Measurements from ENCODE around the gene RTL1. TPM values are rescaled to one million over a fixed set of nuclear protein-coding genes. Genes with fewer than 3 reads are reported as not detected.

RTL1 gene
- total RNA-seq (not detected in 2 replicates), polyA plus RNA-seq (not detected in 2 replicates), polyA minus RNA-seq (ENCODE audit: low replicate concordance) (not detected in 2 replicates)
- 0.02 and 0.08 TPM in 2 replicates for polyA plus RNA-seq (2012)

DNA sequence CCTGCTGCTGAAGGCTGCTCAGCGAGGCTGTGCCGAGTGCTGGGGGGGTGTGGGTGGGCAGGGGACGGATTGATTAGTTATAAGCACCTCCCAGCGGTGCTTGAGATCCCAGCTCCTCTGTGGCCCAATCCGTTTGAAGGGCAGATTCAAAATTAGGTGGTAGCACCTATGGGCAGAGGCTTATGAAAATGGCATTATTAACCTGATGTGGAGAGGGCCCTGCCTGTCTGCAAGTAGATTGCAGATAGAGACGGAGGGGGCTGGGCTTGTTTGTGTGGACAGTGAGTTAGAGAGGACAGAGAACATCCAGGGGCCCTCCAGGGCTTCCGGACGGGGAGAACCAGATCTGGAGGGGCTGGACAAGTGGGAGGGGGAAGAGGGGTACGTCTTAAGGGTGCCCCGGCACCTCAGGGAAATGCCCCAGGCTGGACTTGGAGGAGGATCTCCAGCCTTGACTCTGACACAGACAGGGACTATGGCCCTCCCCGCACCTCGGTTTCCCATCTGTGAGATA lies at the start of gene RTL1:
RTL1 (minus strand) TSS at position 51 of the 514 bp plus-strand sequence. CDS start 18,934 bp downstream, outside the sequence.
- Histone ChIP-seq H4K20me1 (ENCODE audit: control insufficient read depth, extremely low read depth, insufficient read depth, low read length) (no peaks in the 10 kb centered on the region), H3K4me2 (ENCODE audit: extremely low read depth, insufficient read depth, low read length) (no peak within 1 kb of the TSS), H3K9me3 (ENCODE audit: control insufficient read depth, insufficient read depth, low read depth, low read length) (no peaks in the 10 kb centered on the region), H3K4me3 (replicated peaks in 1 of 4; ENCODE audit: control extremely low read depth in 1 of 4, insufficient read depth in 1 of 4, low read depth in 3 of 4, low read length in 4 of 4) (no peak within 1 kb of the TSS), H3K27me3 (ENCODE audit: control insufficient read depth, insufficient read depth, low read length) (peaks cover 2% of the 10 kb centered on the region), H3K4me1 (ENCODE audit: control insufficient read depth, extremely low read depth, insufficient read depth, low read length) (peaks cover 2% of the 10 kb centered on the region), H3K79me2 (ENCODE audit: control insufficient read depth, insufficient read depth, low read length) (no peaks in the 10 kb centered on the region), H2AFZ (ENCODE audit: low read length) (no peak within 1 kb of the TSS), H3K27ac (ENCODE audit: insufficient read depth, low read length) (no peak within 1 kb of the TSS), H3K9ac (ENCODE audit: insufficient read depth, low read length) (no peak within 1 kb of the TSS), H3K36me3 (ENCODE audit: control insufficient read depth, insufficient read depth, low read length) (peaks cover 12% of the 10 kb centered on the region)
- DNase-seq (ENCODE audit: low read depth in 2 of 2) = no peak
- no peak for TF ChIP-seq EZH2 (IDR thresholded peaks at IDR 0.05; ENCODE audit: low read length, missing control alignments)
- TF ChIP-seq, protein P1, sequence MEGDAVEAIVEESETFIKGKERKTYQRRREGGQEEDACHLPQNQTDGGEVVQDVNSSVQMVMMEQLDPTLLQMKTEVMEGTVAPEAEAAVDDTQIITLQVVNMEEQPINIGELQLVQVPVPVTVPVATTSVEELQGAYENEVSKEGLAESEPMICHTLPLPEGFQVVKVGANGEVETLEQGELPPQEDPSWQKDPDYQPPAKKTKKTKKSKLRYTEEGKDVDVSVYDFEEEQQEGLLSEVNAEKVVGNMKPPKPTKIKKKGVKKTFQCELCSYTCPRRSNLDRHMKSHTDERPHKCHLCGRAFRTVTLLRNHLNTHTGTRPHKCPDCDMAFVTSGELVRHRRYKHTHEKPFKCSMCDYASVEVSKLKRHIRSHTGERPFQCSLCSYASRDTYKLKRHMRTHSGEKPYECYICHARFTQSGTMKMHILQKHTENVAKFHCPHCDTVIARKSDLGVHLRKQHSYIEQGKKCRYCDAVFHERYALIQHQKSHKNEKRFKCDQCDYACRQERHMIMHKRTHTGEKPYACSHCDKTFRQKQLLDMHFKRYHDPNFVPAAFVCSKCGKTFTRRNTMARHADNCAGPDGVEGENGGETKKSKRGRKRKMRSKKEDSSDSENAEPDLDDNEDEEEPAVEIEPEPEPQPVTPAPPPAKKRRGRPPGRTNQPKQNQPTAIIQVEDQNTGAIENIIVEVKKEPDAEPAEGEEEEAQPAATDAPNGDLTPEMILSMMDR (conservative IDR thresholded peaks at IDR 0.05 in 1 of 2, IDR thresholded peaks at IDR 0.05 in 1 of 2; ENCODE audit: low read depth in 1 of 2, low read length in 2 of 2) = no peak

DNA sequence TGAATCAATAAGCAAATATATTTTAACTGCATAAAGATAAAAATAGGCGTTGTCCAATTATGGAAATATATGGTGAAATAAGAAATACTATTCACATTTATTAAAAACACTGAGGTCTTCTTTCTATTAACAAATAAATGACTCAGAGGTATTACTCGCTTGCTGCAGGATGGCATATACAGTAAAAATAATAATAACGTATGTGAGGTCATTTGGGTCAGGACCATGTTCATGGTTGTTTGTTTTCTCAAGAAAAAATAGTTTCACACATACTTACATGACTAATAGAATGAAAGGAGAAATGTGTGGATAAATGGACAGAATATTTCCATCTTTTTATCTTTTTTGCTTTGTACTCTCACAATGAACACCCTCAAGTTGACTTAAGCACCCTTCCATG lies 46.5 kb upstream of the RTL1 start:
- H3K79me2 ChIP-seq (ENCODE audit: control insufficient read depth, insufficient read depth, low read length) = no peaks in the 10 kb centered on the region
- TF ChIP-seq, protein P1 (conservative IDR thresholded peaks at IDR 0.05 in 1 of 2, IDR thresholded peaks at IDR 0.05 in 1 of 2; ENCODE audit: low read depth in 1 of 2, low read length in 2 of 2) = no peak
- no peak for TF ChIP-seq EZH2 (IDR thresholded peaks at IDR 0.05; ENCODE audit: low read length, missing control alignments)
- no peak overlapping the region for H3K27ac ChIP-seq (ENCODE audit: insufficient read depth, low read length)
- H3K9ac ChIP-seq (ENCODE audit: insufficient read depth, low read length) = no peak overlapping the region
- DNase-seq (ENCODE audit: low read depth in 2 of 2) = peak in 1 of 2 donors; percentile 47
- no peak overlapping the region for H3K4me3 ChIP-seq (replicated peaks in 1 of 4; ENCODE audit: control extremely low read depth in 1 of 4, insufficient read depth in 1 of 4, low read depth in 3 of 4, low read length in 4 of 4)
- H2AFZ ChIP-seq (ENCODE audit: low read length) = no peak overlapping the region
- H3K4me2 ChIP-seq (ENCODE audit: extremely low read depth, insufficient read depth, low read length) = no peak overlapping the region
- no peaks in the 10 kb centered on the region for H3K9me3 ChIP-seq (ENCODE audit: control insufficient read depth, insufficient read depth, low read depth, low read length)
- peaks cover 3% of the 10 kb centered on the region for H3K36me3 ChIP-seq (ENCODE audit: control insufficient read depth, insufficient read depth, low read length)
- peaks cover 2% of the 10 kb centered on the region for H4K20me1 ChIP-seq (ENCODE audit: control insufficient read depth, extremely low read depth, insufficient read depth, low read length)
- no peaks in the 10 kb centered on the region for H3K27me3 ChIP-seq (ENCODE audit: control insufficient read depth, insufficient read depth, low read length)
- H3K4me1 ChIP-seq (ENCODE audit: control insufficient read depth, extremely low read depth, insufficient read depth, low read length) = no peaks in the 10 kb centered on the region

DNA sequence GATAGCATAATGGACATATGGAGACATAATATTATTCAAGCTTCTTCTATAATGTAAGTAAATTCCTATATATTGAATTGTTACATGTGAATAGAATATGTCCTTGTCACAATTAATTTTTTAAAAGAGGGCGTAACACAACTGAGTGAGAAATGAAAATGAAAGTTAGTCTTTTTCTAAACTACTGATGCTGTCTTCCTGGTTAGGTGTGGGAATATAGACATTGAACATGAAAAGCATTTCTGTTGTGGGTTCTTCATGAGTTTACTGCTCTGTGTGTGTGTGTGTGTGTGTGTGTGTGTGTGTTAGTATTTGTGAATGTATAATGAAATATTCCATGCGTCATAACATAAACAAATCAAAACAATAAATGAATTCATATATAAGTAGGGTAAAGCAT lies 40.5 kb upstream of the RTL1 start:
- DNase-seq (ENCODE audit: low read depth in 2 of 2) = no peak
- TF ChIP-seq, protein P1 (conservative IDR thresholded peaks at IDR 0.05 in 1 of 2, IDR thresholded peaks at IDR 0.05 in 1 of 2; ENCODE audit: low read depth in 1 of 2, low read length in 2 of 2) = no peak
- TF ChIP-seq EZH2 (IDR thresholded peaks at IDR 0.05; ENCODE audit: low read length, missing control alignments) = no peak

More for the DNA sequence above, 40.5 kb upstream of the RTL1 start:
- H3K9ac ChIP-seq (ENCODE audit: insufficient read depth, low read length) = no peak overlapping the region
- no peak overlapping the region for H3K4me2 ChIP-seq (ENCODE audit: extremely low read depth, insufficient read depth, low read length)
- H3K79me2 ChIP-seq (ENCODE audit: control insufficient read depth, insufficient read depth, low read length) = no peaks in the 10 kb centered on the region
- peaks cover 2% of the 10 kb centered on the region for H4K20me1 ChIP-seq (ENCODE audit: control insufficient read depth, extremely low read depth, insufficient read depth, low read length)
- H3K27me3 ChIP-seq (ENCODE audit: control insufficient read depth, insufficient read depth, low read length) = no peaks in the 10 kb centered on the region
- no peak overlapping the region for H3K27ac ChIP-seq (ENCODE audit: insufficient read depth, low read length)
- H3K4me1 ChIP-seq (ENCODE audit: control insufficient read depth, extremely low read depth, insufficient read depth, low read length) = no peaks in the 10 kb centered on the region
- no peak overlapping the region for H2AFZ ChIP-seq (ENCODE audit: low read length)
- no peaks in the 10 kb centered on the region for H3K9me3 ChIP-seq (ENCODE audit: control insufficient read depth, insufficient read depth, low read depth, low read length)
- no peak overlapping the region for H3K4me3 ChIP-seq (replicated peaks in 1 of 4; ENCODE audit: control extremely low read depth in 1 of 4, insufficient read depth in 1 of 4, low read depth in 3 of 4, low read length in 4 of 4)
- peaks cover 3% of the 10 kb centered on the region for H3K36me3 ChIP-seq (ENCODE audit: control insufficient read depth, insufficient read depth, low read length)

Data from fibroblast of lung (primary cell).